Measurements from ENCODE around the gene SLC11A2.

The SLC11A2 gene

DNA sequence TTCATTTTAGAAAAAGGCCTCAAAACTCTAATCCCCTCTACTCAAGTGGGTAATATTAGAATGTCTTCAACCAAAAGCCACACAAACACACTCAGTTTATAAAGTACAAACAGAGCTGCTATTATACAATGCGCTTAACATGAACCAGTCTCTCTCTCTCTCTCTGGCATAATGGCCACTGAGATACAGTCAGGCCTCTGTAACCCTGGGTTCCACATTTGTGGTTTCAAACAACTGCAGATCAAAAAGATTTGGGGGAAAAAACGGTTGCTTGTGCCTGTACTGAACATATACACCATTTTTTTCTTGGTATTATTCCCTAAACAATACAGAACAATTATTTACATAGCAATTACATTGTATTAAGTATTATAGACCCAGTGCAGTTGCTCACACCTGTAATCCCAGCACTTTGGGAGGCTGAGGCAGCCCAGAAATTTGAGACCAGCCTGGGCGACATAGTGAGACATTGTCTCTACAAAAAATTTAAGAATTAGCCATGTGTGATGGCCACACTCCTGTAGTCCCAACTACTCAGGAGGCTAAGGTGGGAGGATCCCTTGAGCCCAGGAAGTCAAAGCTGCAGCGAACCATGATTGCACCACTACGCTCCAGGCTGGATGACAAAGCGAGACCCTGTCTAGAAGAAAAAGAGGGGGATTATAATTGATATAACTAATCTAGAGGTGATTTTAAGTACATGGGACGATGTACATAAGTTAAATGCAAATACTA is 5.6 kb downstream of the SLC11A2 start:
- WGBS (ENCODE audit: extremely low coverage, insufficient coverage, insufficient read length) = no CpG with 5 or more reads among the region's 7 CpGs
- H2AFZ ChIP-seq (ENCODE audit: insufficient read depth, low read length, poor library complexity) = no peak overlapping the region

DNA sequence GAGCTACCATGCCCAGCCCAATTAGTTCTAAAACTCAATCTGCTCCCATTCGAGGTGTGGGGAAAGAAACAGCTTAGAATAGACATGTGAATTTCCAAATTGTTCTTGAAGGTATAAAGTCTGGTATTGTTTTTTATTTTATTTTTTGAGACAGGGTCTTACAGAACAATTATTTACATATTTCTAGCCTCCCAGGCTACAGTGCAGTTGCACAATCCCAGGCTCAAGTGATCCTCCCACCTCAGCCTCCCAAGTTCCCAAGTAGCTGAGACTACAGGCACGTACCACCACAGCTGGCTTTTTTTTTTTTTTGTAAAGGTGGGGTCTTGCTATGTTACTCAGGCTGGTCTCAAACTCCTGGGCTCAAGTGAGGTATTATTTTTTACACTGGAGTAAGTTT is 6.3 kb downstream of the SLC11A2 start:
- Histone ChIP-seq H3K4me2 (ENCODE audit: low read length) (no peak overlapping the region), H2BK12ac (ENCODE audit: low read length) (no peak overlapping the region), H3K4me3 (ENCODE audit: low read depth, low read length) (no peak overlapping the region), H3K9me3 (ENCODE audit: insufficient read depth, low read depth, low read length) (no peaks in the 10 kb centered on the region), H3K27ac (ENCODE audit: low read depth, low read length) (no peak overlapping the region), H2BK5ac (ENCODE audit: low read depth, low read length, poor library complexity) (no peak overlapping the region), H4K91ac (ENCODE audit: low read depth, low read length) (no peak overlapping the region), H3K23ac (ENCODE audit: low read length) (no peak overlapping the region), H4K8ac (ENCODE audit: low read depth, low read length) (no peak overlapping the region), H2AFZ (ENCODE audit: insufficient read depth, low read length, poor library complexity) (no peak overlapping the region), H3K79me1 (ENCODE audit: low read length) (peaks cover 3% of the 10 kb centered on the region), H3K14ac (ENCODE audit: low read length) (no peak overlapping the region), H2AK5ac (ENCODE audit: low read length) (no peak overlapping the region), H3K79me2 (ENCODE audit: control insufficient read depth, insufficient read depth, low read length, poor library complexity) (peaks cover 7% of the 10 kb centered on the region), H3K4me1 (ENCODE audit: control insufficient read depth in 1 of 2, insufficient read depth in 2 of 2, low read length in 2 of 2) (peaks cover 4 to 5% of the 10 kb centered on the region in 2 experiments), H3K9ac (ENCODE audit: low read length) (no peak overlapping the region), H2BK120ac (ENCODE audit: insufficient read depth, low read length, poor library complexity) (no peak overlapping the region), H4K12ac (ENCODE audit: low read depth, low read length) (no peak overlapping the region), H3K18ac (ENCODE audit: low read length) (no peak overlapping the region), H3K27me3 (ENCODE audit: insufficient read depth, low read length) (no peaks in the 10 kb centered on the region), H3K4ac (ENCODE audit: low read depth, low read length) (peak overlapping the region; percentile 75), H3K36me3 (ENCODE audit: control insufficient read depth in 1 of 2, insufficient read depth in 2 of 2, low read length in 2 of 2) (peaks cover 0 to 2% of the 10 kb centered on the region in 2 experiments)
- no peak for DNase-seq
- no CpG with 5 or more reads among the region's 2 CpGs for WGBS (ENCODE audit: extremely low coverage, insufficient coverage, insufficient read length)

More for the DNA sequence above, 5.6 kb downstream of the SLC11A2 start:
- Histone ChIP-seq H3K9ac (ENCODE audit: low read length) (no peak overlapping the region), H3K4ac (ENCODE audit: low read depth, low read length) (peak overlapping the region; percentile 47), H3K18ac (ENCODE audit: low read length) (no peak overlapping the region), H3K9me3 (ENCODE audit: insufficient read depth, low read depth, low read length) (no peaks in the 10 kb centered on the region), H3K4me1 (ENCODE audit: control insufficient read depth in 1 of 2, insufficient read depth in 2 of 2, low read length in 2 of 2) (peaks cover 4 to 5% of the 10 kb centered on the region in 2 experiments), H4K8ac (ENCODE audit: low read depth, low read length) (no peak overlapping the region), H4K91ac (ENCODE audit: low read depth, low read length) (no peak overlapping the region), H3K4me3 (ENCODE audit: low read depth, low read length) (no peak overlapping the region), H3K14ac (ENCODE audit: low read length) (no peak overlapping the region), H2AK5ac (ENCODE audit: low read length) (no peak overlapping the region), H3K79me1 (ENCODE audit: low read length) (peaks cover 7% of the 10 kb centered on the region), H3K27me3 (ENCODE audit: insufficient read depth, low read length) (no peaks in the 10 kb centered on the region), H3K23ac (ENCODE audit: low read length) (no peak overlapping the region), H4K12ac (ENCODE audit: low read depth, low read length) (no peak overlapping the region), H2BK120ac (ENCODE audit: insufficient read depth, low read length, poor library complexity) (no peak overlapping the region), H2BK5ac (ENCODE audit: low read depth, low read length, poor library complexity) (no peak overlapping the region), H3K27ac (ENCODE audit: low read depth, low read length) (no peak overlapping the region), H3K4me2 (ENCODE audit: low read length) (no peak overlapping the region), H3K79me2 (ENCODE audit: control insufficient read depth, insufficient read depth, low read length, poor library complexity) (peaks cover 7% of the 10 kb centered on the region), H2BK12ac (ENCODE audit: low read length) (no peak overlapping the region), H3K36me3 (ENCODE audit: control insufficient read depth in 1 of 2, insufficient read depth in 2 of 2, low read length in 2 of 2) (peaks cover 0 to 2% of the 10 kb centered on the region in 2 experiments)
- DNase-seq = no peak

DNA sequence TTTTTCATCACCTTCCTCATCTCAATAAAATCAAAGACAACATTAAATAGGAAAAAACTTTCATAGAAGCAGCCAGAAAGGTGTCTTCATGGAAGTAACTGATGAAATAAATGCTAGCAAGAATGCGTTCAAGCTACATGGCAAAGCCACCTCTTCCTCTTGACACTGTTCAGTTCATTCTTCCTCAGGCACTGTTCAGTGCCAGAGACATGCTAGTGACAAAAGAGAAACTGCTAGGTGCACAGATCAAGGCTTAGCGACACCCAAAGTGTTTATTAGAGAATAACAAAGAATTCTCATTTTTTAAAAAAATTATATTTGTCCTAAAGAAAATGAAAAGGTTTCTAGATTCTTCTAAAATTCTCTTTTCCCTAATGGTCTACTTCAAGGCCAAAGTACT is 7.2 kb downstream of the SLC11A2 start:
- no peak overlapping the region for H2AFZ ChIP-seq (ENCODE audit: insufficient read depth, low read length, poor library complexity)
- H2BK12ac ChIP-seq (ENCODE audit: low read length) = no peak overlapping the region
- H3K79me2 ChIP-seq (ENCODE audit: control insufficient read depth, insufficient read depth, low read length, poor library complexity) = peaks cover 4% of the 10 kb centered on the region
- H3K18ac ChIP-seq (ENCODE audit: low read length) = no peak overlapping the region
- no peak overlapping the region for H2AK5ac ChIP-seq (ENCODE audit: low read length)
- no peak overlapping the region for H2BK5ac ChIP-seq (ENCODE audit: low read depth, low read length, poor library complexity)
- no peak overlapping the region for H4K12ac ChIP-seq (ENCODE audit: low read depth, low read length)
- no peak overlapping the region for H3K4me3 ChIP-seq (ENCODE audit: low read depth, low read length)
- H3K23ac ChIP-seq (ENCODE audit: low read length) = no peak overlapping the region
- H3K9ac ChIP-seq (ENCODE audit: low read length) = no peak overlapping the region
- H4K8ac ChIP-seq (ENCODE audit: low read depth, low read length) = no peak overlapping the region
- DNase-seq = no peak
- H3K27me3 ChIP-seq (ENCODE audit: insufficient read depth, low read length) = no peaks in the 10 kb centered on the region
- peaks cover 0 to 2% of the 10 kb centered on the region in 2 experiments for H3K36me3 ChIP-seq (ENCODE audit: control insufficient read depth in 1 of 2, insufficient read depth in 2 of 2, low read length in 2 of 2)
- no peaks in the 10 kb centered on the region for H3K79me1 ChIP-seq (ENCODE audit: low read length)
- no CpG with 5 or more reads among the region's 2 CpGs for WGBS (ENCODE audit: extremely low coverage, insufficient coverage, insufficient read length)
- no peak overlapping the region for H3K4ac ChIP-seq (ENCODE audit: low read depth, low read length)
- no peaks in the 10 kb centered on the region for H3K9me3 ChIP-seq (ENCODE audit: insufficient read depth, low read depth, low read length)
- no peak overlapping the region for H3K4me2 ChIP-seq (ENCODE audit: low read length)
- no peak overlapping the region for H3K27ac ChIP-seq (ENCODE audit: low read depth, low read length)
- H2BK120ac ChIP-seq (ENCODE audit: insufficient read depth, low read length, poor library complexity) = no peak overlapping the region
- no peak overlapping the region for H4K91ac ChIP-seq (ENCODE audit: low read depth, low read length)
- no peaks in the 10 kb centered on the region for H3K4me1 ChIP-seq (ENCODE audit: control insufficient read depth in 1 of 2, insufficient read depth in 2 of 2, low read length in 2 of 2)
- no peak overlapping the region for H3K14ac ChIP-seq (ENCODE audit: low read length)

DNA sequence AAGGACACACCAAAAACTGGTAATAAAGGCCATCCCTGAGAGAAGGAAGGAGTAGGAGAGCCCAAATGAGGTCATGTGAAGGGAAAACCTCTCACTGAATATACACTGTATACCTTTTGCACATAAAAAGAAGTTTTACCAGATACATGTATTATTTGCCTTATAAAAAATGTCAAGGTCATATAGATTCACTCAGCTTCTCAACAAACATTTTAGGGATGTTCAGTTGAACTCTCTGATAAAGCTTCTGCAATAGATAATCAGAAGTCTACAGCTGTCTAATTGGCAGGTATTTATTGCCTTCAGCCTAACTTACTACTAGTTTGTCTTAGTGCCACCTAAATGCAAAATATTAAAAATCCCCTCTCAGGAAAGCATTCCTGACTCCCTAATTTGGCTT is 8.7 kb downstream of the SLC11A2 start:
- no peak overlapping the region for H2BK120ac ChIP-seq (ENCODE audit: insufficient read depth, low read length, poor library complexity)
- no peak overlapping the region for H3K27ac ChIP-seq (ENCODE audit: low read depth, low read length)

More for the DNA sequence above, 8.7 kb downstream of the SLC11A2 start:
- Histone ChIP-seq H3K79me2 (ENCODE audit: control insufficient read depth, insufficient read depth, low read length, poor library complexity) (peaks cover 4% of the 10 kb centered on the region), H3K4me1 (ENCODE audit: control insufficient read depth in 1 of 2, insufficient read depth in 2 of 2, low read length in 2 of 2) (no peaks in the 10 kb centered on the region), H3K36me3 (ENCODE audit: control insufficient read depth in 1 of 2, insufficient read depth in 2 of 2, low read length in 2 of 2) (peaks cover 0 to 2% of the 10 kb centered on the region in 2 experiments), H2AK5ac (ENCODE audit: low read length) (no peak overlapping the region), H3K27me3 (ENCODE audit: insufficient read depth, low read length) (no peaks in the 10 kb centered on the region), H4K91ac (ENCODE audit: low read depth, low read length) (no peak overlapping the region), H2BK5ac (ENCODE audit: low read depth, low read length, poor library complexity) (no peak overlapping the region), H3K9me3 (ENCODE audit: insufficient read depth, low read depth, low read length) (no peaks in the 10 kb centered on the region), H3K9ac (ENCODE audit: low read length) (no peak overlapping the region), H2BK12ac (ENCODE audit: low read length) (no peak overlapping the region), H3K14ac (ENCODE audit: low read length) (no peak overlapping the region), H4K12ac (ENCODE audit: low read depth, low read length) (no peak overlapping the region), H3K23ac (ENCODE audit: low read length) (no peak overlapping the region), H3K4ac (ENCODE audit: low read depth, low read length) (no peak overlapping the region), H3K79me1 (ENCODE audit: low read length) (no peaks in the 10 kb centered on the region), H3K18ac (ENCODE audit: low read length) (no peak overlapping the region), H3K4me3 (ENCODE audit: low read depth, low read length) (no peak overlapping the region), H2AFZ (ENCODE audit: insufficient read depth, low read length, poor library complexity) (no peak overlapping the region), H4K8ac (ENCODE audit: low read depth, low read length) (no peak overlapping the region), H3K4me2 (ENCODE audit: low read length) (no peak overlapping the region)
- DNase-seq = no peak

Measured in trophoblast cell (in vitro differentiated cells and primary cell).